WTC11 (cell line): ENCODE data around the gene AFP. TPM values are rescaled to one million over a fixed set of nuclear protein-coding genes. Genes with fewer than 3 reads are reported as not detected.

ENCODE experiments used
- ATAC-seq: fragments of 200-7000 bp; cut with Tn5 transposase; 2 replicates; pipeline ENCODE4 v1.10.0; 2021; ENCODE audit warnings: mild to moderate bottlenecking, moderate library complexity
- CTCF ChIA-PET: fragments of 300-600 bp; sonication (Branson Sonifier 250); formaldehyde crosslinking; loops from one replicate; lab custom pipeline; 2021; ENCODE audit warnings: antibody characterized with exemption; lab: Charles Lee
- POLR2A ChIA-PET: fragments of 350-600 bp; sonication (Branson Sonifier 250); formaldehyde crosslinking; loops from one replicate; lab custom pipeline; 2021; ENCODE audit warnings: antibody characterized with exemption; lab: Charles Lee
- DNase-seq: peaks from one replicate; pipeline ENCODE4 v3.0.0; 2021; ENCODE audit warnings: low spot score
- H3K27ac Mint-ChIP-seq: 2 replicates; pipeline ENCODE4 v1.8.0; 2021; ENCODE audit warnings: mixed read lengths
- H3K27me3 Mint-ChIP-seq: 2 replicates; pipeline ENCODE4 v1.8.0; 2021; ENCODE audit warnings: low read depth, mild to moderate bottlenecking, moderate library complexity, mixed read lengths
- H3K36me3 Mint-ChIP-seq: 2 replicates; pipeline ENCODE4 v1.8.0; 2021; ENCODE audit warnings: mixed read lengths
- H3K4me1 Mint-ChIP-seq: 2 replicates; pipeline ENCODE4 v1.8.0; 2022; ENCODE audit warnings: mixed read lengths
- H3K4me3 Mint-ChIP-seq: 2 replicates; pipeline ENCODE4 v1.8.0; 2021; ENCODE audit warnings: mild to moderate bottlenecking, moderate library complexity, mixed read lengths
- H3K9me3 Mint-ChIP-seq: 2 replicates; pipeline ENCODE4 v1.8.0; 2021; ENCODE audit warnings: mixed read lengths
- AFF4 ChIP-seq: sonication (generic); formaldehyde crosslinking; IDR thresholded peaks from 2 replicates; pipeline ENCODE4 v1.8.1; 2023; ENCODE audit warnings: mild to moderate bottlenecking, missing genetic modification reagents, borderline replicate concordance
- ATF2 ChIP-seq: sonication (generic); formaldehyde crosslinking; IDR thresholded peaks from 2 replicates; pipeline ENCODE4 v1.8.1; 2022; ENCODE audit warnings: low read depth, missing genetic modification reagents, borderline replicate concordance
- CDX4 ChIP-seq: fragments of 250-450 bp; sonication (Bioruptor Pico); IDR thresholded peaks from 2 replicates; pipeline ENCODE4 v1.9.0; 2021; ENCODE audit warnings: moderate library complexity, mild to moderate bottlenecking, inconsistent platforms, borderline replicate concordance
- CREB1 ChIP-seq: sonication (generic); formaldehyde crosslinking; IDR thresholded peaks from 2 replicates; pipeline ENCODE4 v1.8.0; 2023; ENCODE audit warnings: mild to moderate bottlenecking, missing genetic modification reagents
- E2F4 ChIP-seq: sonication (generic); formaldehyde crosslinking; IDR thresholded peaks from 2 replicates; pipeline ENCODE4 v1.8.1; 2022; ENCODE audit warnings: low read depth, mild to moderate bottlenecking, moderate library complexity, missing genetic modification reagents, borderline replicate concordance
- ETV6 ChIP-seq: sonication (generic); formaldehyde crosslinking; IDR thresholded peaks from 2 replicates; pipeline ENCODE4 v1.8.1; 2022; ENCODE audit warnings: mild to moderate bottlenecking, missing genetic modification reagents
- GABPB1 ChIP-seq: sonication (generic); formaldehyde crosslinking; IDR thresholded peaks from 2 replicates; pipeline ENCODE4 v1.8.1; 2023; ENCODE audit warnings: mild to moderate bottlenecking, missing genetic modification reagents
- IRF2 ChIP-seq: sonication (generic); formaldehyde crosslinking; IDR thresholded peaks from 2 replicates; pipeline ENCODE4 v1.8.0; 2022; ENCODE audit warnings: low read depth, missing genetic modification reagents, borderline replicate concordance
- MXD4 ChIP-seq: fragments of 250-450 bp; sonication (Bioruptor Pico); IDR thresholded peaks from 2 replicates; pipeline ENCODE4 v1.8.0; 2021; ENCODE audit warnings: mild to moderate bottlenecking, moderate library complexity, borderline replicate concordance
- NR2C2 ChIP-seq: sonication (generic); formaldehyde crosslinking; IDR thresholded peaks from 2 replicates; pipeline ENCODE4 v1.8.0; 2022; ENCODE audit warnings: mild to moderate bottlenecking, missing genetic modification reagents
- OVOL2 ChIP-seq: fragments of 250-450 bp; sonication (Bioruptor Pico); IDR thresholded peaks from 2 replicates; pipeline ENCODE4 v1.9.0; 2021; ENCODE audit warnings: mild to moderate bottlenecking, borderline replicate concordance
- RELA ChIP-seq: sonication (generic); formaldehyde crosslinking; IDR thresholded peaks from 2 replicates; pipeline ENCODE4 v1.8.1; 2022; ENCODE audit warnings: missing genetic modification reagents, mild to moderate bottlenecking, borderline replicate concordance
- ZNF121 ChIP-seq: sonication (generic); formaldehyde crosslinking; IDR thresholded peaks from 2 replicates; pipeline ENCODE4 v1.8.0; 2023; ENCODE audit warnings: missing genetic modification reagents
- ZNF138 ChIP-seq: sonication (generic); formaldehyde crosslinking; conservative IDR thresholded peaks from 2 replicates; pipeline ENCODE4 v1.8.1; 2022; ENCODE audit warnings: mild to moderate bottlenecking, moderate library complexity, missing genetic modification reagents
- ZNF423 ChIP-seq: fragments of 250-450 bp; sonication (Bioruptor Pico); IDR thresholded peaks from 2 replicates; pipeline ENCODE4 v2.1.2; 2022; ENCODE audit warnings: mild to moderate bottlenecking, moderate library complexity
- total RNA-seq: library from RNA; stranded (reverse); gene quantifications from 3 replicates; pipeline ENCODE4 v1.2.3, GENCODE V29; 2021
- TF ChIP-seq, protein P1 (sequence below): sonication (generic); formaldehyde crosslinking; conservative IDR thresholded peaks from 2 replicates; pipeline ENCODE4 v1.8.1; 2023; ENCODE audit warnings: mild to moderate bottlenecking, low read depth, missing genetic modification reagents, moderate library complexity
- TF ChIP-seq, protein P2 (sequence below): sonication (generic); formaldehyde crosslinking; IDR thresholded peaks from 2 replicates; pipeline ENCODE4 v1.8.0; 2022; ENCODE audit warnings: mild to moderate bottlenecking, missing genetic modification reagents
- TF ChIP-seq, protein P3 (sequence below): fragments of 250-450 bp; sonication (Bioruptor Pico); IDR thresholded peaks from 2 replicates; pipeline ENCODE4 v1.9.0; 2021; ENCODE audit warnings: mild to moderate bottlenecking
- TF ChIP-seq, protein P4 (sequence below): sonication (generic); formaldehyde crosslinking; IDR thresholded peaks from 2 replicates; pipeline ENCODE4 v1.8.0; 2023; ENCODE audit warnings: mild to moderate bottlenecking, missing genetic modification reagents

The AFP gene
- total RNA-seq, 1 experiment from 2014 or later, result 1.8 TPM

DNA sequence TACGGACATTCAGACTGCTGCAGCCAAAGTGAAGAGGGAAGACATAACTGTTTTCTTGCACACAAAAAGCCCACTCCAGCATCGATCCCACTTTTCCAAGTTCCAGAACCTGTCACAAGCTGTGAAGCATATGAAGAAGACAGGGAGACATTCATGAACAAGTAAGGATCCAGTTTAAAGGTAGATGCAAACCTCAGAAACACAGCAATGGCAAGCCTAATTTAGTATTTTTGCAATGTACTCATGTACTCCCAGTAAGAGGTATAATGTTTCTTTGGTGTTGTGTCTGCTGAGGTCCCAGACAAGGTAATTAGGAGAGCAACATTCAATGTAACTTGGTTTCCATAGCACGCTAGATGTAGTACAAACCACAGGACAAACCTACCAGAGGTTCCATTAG, 4.6 kb downstream of the AFP start:
- TF ChIP-seq, protein P1, sequence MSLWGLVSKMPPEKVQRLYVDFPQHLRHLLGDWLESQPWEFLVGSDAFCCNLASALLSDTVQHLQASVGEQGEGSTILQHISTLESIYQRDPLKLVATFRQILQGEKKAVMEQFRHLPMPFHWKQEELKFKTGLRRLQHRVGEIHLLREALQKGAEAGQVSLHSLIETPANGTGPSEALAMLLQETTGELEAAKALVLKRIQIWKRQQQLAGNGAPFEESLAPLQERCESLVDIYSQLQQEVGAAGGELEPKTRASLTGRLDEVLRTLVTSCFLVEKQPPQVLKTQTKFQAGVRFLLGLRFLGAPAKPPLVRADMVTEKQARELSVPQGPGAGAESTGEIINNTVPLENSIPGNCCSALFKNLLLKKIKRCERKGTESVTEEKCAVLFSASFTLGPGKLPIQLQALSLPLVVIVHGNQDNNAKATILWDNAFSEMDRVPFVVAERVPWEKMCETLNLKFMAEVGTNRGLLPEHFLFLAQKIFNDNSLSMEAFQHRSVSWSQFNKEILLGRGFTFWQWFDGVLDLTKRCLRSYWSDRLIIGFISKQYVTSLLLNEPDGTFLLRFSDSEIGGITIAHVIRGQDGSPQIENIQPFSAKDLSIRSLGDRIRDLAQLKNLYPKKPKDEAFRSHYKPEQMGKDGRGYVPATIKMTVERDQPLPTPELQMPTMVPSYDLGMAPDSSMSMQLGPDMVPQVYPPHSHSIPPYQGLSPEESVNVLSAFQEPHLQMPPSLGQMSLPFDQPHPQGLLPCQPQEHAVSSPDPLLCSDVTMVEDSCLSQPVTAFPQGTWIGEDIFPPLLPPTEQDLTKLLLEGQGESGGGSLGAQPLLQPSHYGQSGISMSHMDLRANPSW, result no peak
- TF ChIP-seq IRF2 (CRISPR knock-in tag), result no peak
- no peak for TF ChIP-seq CDX4
- no peak for TF ChIP-seq OVOL2 (CRISPR knock-in tag)
- no peak for TF ChIP-seq ZNF138 (CRISPR knock-in tag)
- no peak for TF ChIP-seq ZNF423 (CRISPR knock-in tag)
- no peak for TF ChIP-seq RELA (CRISPR knock-in tag)
- TF ChIP-seq CREB1 (CRISPR knock-in tag), result no peak
- no peak for TF ChIP-seq GABPB1 (CRISPR knock-in tag)
- no peak for TF ChIP-seq MXD4
- TF ChIP-seq, protein P2, sequence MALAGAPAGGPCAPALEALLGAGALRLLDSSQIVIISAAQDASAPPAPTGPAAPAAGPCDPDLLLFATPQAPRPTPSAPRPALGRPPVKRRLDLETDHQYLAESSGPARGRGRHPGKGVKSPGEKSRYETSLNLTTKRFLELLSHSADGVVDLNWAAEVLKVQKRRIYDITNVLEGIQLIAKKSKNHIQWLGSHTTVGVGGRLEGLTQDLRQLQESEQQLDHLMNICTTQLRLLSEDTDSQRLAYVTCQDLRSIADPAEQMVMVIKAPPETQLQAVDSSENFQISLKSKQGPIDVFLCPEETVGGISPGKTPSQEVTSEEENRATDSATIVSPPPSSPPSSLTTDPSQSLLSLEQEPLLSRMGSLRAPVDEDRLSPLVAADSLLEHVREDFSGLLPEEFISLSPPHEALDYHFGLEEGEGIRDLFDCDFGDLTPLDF (CRISPR knock-in tag), result no peak
- TF ChIP-seq, protein P3, sequence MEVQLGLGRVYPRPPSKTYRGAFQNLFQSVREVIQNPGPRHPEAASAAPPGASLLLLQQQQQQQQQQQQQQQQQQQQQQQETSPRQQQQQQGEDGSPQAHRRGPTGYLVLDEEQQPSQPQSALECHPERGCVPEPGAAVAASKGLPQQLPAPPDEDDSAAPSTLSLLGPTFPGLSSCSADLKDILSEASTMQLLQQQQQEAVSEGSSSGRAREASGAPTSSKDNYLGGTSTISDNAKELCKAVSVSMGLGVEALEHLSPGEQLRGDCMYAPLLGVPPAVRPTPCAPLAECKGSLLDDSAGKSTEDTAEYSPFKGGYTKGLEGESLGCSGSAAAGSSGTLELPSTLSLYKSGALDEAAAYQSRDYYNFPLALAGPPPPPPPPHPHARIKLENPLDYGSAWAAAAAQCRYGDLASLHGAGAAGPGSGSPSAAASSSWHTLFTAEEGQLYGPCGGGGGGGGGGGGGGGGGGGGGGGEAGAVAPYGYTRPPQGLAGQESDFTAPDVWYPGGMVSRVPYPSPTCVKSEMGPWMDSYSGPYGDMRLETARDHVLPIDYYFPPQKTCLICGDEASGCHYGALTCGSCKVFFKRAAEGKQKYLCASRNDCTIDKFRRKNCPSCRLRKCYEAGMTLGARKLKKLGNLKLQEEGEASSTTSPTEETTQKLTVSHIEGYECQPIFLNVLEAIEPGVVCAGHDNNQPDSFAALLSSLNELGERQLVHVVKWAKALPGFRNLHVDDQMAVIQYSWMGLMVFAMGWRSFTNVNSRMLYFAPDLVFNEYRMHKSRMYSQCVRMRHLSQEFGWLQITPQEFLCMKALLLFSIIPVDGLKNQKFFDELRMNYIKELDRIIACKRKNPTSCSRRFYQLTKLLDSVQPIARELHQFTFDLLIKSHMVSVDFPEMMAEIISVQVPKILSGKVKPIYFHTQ, result no peak
- no peak for TF ChIP-seq ATF2 (CRISPR knock-in tag)
- TF ChIP-seq NR2C2 (CRISPR knock-in tag), result no peak
- ATAC-seq (no peak), DNase-seq (no peak)
- no peak overlapping the region for H3K4me3 Mint-ChIP-seq
- no peaks in the 10 kb centered on the region for H3K36me3 Mint-ChIP-seq
- ChIA-PET POLR2A (no interaction called here), CTCF (no interaction called here)
- no peak overlapping the region for H3K27ac Mint-ChIP-seq
- no peaks in the 10 kb centered on the region for H3K4me1 Mint-ChIP-seq
- no peaks in the 10 kb centered on the region for H3K27me3 Mint-ChIP-seq
- no peaks in the 10 kb centered on the region for H3K9me3 Mint-ChIP-seq

GRCh38 chr4:73442275-73442674, 6.3 kb downstream of the AFP start:
- POLR2A ChIA-PET, result no interaction called here
- ATAC-seq (no peak), DNase-seq (no peak)
- CTCF ChIA-PET, result no interaction called here
- Mint-ChIP-seq H3K4me1 (no peaks in the 10 kb centered on the region), H3K9me3 (no peaks in the 10 kb centered on the region), H3K27me3 (peaks cover 4% of the 10 kb centered on the region; the same call in 1 of the 2 replicates), H3K4me3 (no peak overlapping the region), H3K36me3 (no peaks in the 10 kb centered on the region), H3K27ac (no peak overlapping the region)
- TF ChIP-seq AFF4 (CRISPR knock-in tag) (no peak), ZNF121 (CRISPR knock-in tag) (no peak), MXD4 (no peak), ETV6 (CRISPR knock-in tag) (no peak), E2F4 (CRISPR knock-in tag) (no peak)
- TF ChIP-seq, protein P4, sequence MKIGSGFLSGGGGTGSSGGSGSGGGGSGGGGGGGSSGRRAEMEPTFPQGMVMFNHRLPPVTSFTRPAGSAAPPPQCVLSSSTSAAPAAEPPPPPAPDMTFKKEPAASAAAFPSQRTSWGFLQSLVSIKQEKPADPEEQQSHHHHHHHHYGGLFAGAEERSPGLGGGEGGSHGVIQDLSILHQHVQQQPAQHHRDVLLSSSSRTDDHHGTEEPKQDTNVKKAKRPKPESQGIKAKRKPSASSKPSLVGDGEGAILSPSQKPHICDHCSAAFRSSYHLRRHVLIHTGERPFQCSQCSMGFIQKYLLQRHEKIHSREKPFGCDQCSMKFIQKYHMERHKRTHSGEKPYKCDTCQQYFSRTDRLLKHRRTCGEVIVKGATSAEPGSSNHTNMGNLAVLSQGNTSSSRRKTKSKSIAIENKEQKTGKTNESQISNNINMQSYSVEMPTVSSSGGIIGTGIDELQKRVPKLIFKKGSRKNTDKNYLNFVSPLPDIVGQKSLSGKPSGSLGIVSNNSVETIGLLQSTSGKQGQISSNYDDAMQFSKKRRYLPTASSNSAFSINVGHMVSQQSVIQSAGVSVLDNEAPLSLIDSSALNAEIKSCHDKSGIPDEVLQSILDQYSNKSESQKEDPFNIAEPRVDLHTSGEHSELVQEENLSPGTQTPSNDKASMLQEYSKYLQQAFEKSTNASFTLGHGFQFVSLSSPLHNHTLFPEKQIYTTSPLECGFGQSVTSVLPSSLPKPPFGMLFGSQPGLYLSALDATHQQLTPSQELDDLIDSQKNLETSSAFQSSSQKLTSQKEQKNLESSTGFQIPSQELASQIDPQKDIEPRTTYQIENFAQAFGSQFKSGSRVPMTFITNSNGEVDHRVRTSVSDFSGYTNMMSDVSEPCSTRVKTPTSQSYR (CRISPR knock-in tag), result no peak
